GM19023 (cell line): ENCODE measurements around the gene REG3G.

ENCODE experiments used
- ATAC-seq: cut with Tn5 transposase; IDR thresholded peaks from one replicate; pipeline ENCODE4 v1.9.1; 2021; ENCODE audit warnings: mild to moderate bottlenecking, moderate library complexity; ENCODE audit not compliant: unreplicated experiment

The REG3G gene

GRCh38 chr2:79025421-79025820 is at the start of gene REG3G:
Gene REG3G (plus strand): TSS chr2:79025702. CDS start chr2:79026094, 392 bp downstream.
- no peak for ATAC-seq

GRCh38 chr2:78977661-78978145 is 47.8 kb upstream of the REG3G start:
- peak; percentile 96 for ATAC-seq

DNA sequence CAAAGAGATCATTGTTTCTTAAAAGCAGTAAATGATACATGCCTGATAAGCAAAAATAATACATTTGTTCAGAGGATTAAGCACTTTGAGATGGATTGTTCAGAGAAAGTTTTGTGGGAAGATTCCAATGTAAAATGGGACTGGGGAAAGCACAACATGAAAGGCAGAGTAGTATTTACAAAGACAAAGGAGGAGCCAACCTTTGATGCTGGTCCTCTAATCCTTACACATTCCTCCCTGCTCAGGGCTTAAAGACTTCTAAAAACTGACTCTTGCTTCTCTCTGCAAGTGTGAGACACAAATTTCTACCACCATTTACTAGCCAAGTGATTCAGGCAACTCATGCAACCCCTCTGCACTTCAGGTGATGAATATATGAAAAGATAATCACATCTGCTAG is 47.2 kb upstream of the REG3G start:
- no peak for ATAC-seq

DNA sequence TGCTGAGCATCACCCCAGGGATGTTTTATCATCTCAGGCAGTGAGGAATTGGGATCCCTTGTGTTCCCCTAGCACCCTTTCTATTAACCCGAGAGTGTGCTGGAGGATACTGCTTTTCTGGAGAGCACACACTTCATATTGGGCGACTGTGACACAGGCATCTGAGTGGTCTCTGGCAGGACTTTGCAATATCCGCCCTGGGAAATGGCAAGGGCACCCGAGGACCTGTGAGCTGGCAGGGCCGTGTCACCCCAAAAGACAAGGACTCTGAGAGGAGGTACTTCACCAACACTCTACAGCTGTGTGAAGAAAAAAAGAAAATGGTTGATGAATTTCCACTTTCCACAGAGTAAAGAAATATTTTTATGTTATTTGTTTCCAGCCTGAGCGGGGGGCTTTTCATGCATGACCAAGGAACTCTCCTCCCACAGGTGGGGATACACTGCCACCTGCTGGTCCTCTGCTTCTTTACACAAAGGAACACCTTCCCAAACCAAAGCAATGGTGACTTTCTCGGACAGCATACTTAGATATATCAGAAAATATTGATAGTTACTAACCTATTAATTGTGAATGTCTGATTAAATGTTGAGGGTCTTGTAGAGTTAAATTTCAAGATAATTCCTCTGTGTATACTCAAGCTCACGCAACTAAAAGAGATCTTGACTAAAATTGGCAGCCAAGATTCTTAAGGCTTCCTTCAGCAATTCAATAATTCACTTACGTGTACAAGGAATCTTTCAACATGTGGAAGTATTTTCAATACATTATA is 45.9 kb upstream of the REG3G start:
- ATAC-seq, result no peak

GRCh38 chr2:78980152-78980465 is 45.4 kb upstream of the REG3G start:
- ATAC-seq, result no peak

GRCh38 chr2:78980871-78981270 is 44.6 kb upstream of the REG3G start:
- no peak for ATAC-seq

DNA sequence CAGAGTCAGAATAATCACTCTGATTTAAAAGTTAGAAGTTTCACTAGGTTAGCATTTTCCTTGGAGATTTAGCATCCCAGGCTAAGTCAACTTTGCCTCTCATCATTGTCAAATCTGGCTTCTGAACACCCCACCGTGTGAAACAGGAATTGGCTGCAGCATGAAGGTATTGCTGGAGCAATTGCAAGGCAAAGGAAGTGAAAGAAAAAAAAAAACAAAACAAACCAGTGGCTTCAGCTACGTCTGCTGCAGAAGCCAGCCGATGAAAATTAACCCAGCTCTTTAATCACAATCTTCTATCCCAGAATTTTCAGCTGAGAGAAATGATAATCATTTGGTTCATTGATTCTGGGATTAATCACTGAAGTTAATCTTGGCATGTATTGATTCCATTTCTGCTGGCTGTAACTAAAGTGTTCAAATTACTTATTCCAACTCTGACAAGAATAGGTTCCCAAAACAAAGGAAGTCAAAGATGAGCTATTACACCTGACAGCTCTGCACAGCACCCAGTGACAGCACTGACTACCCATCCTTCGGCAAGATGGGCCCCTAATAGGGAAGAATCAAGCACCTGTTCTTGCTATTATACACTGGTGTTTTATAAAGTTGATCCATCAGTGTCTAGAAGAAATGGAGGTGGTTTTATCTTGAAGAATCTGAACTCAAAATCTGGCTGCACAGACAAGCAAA is 42.7 kb upstream of the REG3G start:
- no peak for ATAC-seq

DNA sequence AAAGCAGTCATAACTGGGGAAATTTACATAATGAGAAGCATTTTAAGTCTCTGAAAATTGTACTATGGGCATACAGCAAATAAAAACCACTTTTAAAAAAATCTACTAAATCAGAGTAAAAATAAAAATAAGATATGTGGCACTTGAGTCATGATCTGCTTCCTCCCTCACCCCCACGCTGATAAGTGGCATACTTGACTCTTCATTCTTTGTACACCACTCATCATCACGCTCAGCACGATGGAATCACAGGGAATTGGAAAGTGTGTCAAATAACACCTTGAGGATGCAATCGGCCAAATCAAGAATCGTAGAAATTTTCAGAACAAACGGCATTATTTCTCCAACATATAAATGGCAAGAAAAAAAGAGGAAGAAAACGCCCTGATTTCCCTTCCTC is 41.1 kb upstream of the REG3G start:
- ATAC-seq, result no peak

DNA sequence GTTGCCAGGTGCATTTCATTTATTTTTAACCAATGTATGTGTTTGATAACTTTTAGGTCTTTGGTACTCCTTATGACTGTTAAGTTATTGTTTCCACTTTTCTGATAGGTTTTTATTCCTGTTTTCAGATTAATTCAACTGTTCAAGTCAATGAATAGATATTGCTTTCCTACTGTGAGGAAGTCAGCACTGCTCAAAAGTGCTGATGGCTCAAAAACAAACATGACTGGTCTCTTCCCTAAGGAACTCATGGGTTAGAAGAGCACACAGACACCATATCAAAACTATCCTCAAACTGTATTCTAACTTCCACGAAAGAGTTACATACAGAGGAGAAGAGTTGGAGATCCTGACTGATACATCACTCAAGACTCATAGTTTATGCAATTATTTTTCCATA is 39.9 kb upstream of the REG3G start:
- no peak for ATAC-seq

DNA sequence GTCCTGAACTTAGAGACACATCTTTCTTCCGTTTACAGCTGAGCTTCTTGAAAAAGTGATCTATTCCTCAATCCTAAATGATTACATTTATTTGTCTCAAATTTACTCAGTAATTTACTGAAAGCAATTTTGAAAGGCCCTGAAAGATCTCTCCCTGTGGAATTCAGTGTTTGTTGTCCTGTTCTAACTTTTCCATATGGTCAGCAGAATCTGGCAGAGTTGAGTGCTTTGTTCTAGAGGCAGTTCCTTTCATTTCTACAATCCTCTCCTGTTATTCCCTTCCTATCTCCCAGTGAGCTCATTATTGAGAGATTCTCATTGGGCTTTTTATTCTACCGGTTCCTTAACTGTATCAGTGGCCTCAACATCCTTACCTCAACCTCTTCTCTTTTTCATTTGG is 36.5 kb upstream of the REG3G start:
- no peak for ATAC-seq

GRCh38 chr2:78992451-78992806 is 33.1 kb upstream of the REG3G start:
- no peak for ATAC-seq

- no peak for ATAC-seq
These were observed 32.5 kb upstream of the REG3G start for GRCh38 chr2:78992807-78993517.

GRCh38 chr2:78993518-78994148 is 31.9 kb upstream of the REG3G start:
- no peak for ATAC-seq

DNA sequence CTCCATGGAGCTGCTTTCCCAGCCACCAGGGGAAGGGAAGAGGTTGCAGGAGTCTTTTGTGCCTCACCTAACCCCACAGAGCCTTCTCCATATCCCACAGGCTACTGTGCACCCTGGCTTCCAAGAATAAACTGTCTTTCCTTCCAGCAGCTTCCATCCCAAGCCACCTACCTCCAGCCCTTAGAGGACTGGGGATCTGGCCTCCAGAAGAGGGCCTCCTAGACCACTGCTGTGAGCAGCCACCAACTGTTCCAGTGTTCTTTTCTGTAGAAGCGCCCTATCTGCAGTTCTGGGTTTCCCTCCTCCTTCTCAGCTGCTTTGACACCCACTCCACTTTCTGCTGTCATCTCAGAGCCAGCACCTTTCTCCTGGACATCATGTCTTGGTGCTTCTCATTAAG is 30.7 kb upstream of the REG3G start:
- no peak for ATAC-seq

DNA sequence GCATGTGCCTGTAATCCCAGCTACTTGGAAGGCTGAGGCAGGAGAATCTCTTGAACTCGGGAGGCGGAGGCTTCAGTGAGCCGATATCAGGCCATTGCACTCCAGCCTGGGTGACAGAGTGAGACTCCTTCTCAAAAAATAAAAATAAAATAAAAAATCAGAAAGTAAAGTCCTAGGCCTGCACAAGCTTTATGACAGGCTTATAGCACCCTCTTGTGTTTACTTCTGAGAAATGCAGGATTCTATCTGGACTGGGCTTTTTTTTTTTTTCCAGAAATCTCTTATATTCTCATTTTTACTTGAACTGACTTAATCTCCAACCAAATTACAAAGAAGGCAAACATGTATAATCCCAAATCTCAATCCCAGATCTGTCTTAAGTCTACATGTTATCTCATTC is 26.1 kb upstream of the REG3G start:
- ATAC-seq, result no peak

DNA sequence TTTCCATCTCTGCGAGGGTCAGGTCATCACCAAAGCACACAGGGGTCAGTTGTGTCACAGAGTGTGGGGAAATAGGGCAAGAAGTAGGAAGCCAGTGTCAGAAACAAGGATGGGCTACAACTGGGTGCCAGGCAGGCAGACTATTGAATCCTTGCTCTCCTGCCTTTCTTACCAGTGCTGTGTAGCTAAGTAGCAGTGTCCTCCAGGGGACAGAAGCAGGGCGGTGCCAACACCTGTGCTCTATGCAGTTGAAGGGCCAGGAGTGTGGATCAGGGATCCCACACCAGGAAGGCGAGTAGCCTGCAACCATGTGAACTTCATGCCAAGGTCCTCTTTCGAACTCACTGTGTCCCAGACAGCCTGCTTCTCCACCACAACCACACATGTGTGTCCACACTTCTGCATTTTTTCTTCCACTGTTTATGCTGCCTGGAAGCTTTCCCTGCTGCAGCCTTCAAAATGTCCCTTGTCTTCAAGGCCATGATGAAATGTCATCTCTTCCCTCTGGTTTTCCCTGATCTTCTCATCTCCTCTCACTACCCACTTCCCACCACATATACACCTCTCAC is 25.4 kb upstream of the REG3G start:
- no peak for ATAC-seq

DNA sequence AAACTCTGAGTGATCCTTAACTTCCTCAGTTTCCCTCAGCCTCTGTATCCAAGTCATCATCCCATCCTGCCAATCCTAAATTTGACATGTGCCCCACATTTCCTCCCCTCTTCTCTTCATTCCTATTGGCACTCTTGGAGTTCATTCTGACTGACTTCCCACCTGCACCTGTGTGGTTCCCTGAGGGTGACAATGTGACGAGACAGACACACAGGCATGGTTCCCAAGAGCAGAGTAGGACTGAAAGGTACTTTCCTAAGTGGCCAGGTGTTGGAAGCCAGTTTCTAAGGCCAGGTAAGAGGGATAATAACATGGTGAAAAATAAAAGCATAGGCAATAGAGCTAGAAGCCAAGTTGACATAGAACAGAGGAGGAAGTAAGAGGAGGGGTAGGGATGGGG is 24.2 kb upstream of the REG3G start:
- ATAC-seq, result no peak

DNA sequence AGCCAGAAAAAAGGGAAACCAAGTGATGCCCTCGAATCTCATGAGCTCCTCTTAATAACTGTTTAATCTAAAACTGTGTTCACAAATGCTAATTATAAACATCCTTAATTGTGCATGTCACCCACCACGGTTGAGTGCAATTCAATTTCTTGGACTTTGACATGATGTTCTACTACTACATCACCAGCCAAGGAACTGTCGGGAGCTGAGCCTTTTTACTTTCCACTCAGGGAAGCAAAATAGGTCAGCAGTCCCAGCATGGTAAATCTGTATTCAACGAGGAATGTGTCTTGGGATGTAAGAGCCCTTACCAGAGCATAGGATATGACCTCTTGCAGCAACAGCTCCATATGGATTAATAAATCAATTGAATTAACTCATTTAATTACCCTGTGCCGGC is 20.8 kb upstream of the REG3G start:
- no peak for ATAC-seq

DNA sequence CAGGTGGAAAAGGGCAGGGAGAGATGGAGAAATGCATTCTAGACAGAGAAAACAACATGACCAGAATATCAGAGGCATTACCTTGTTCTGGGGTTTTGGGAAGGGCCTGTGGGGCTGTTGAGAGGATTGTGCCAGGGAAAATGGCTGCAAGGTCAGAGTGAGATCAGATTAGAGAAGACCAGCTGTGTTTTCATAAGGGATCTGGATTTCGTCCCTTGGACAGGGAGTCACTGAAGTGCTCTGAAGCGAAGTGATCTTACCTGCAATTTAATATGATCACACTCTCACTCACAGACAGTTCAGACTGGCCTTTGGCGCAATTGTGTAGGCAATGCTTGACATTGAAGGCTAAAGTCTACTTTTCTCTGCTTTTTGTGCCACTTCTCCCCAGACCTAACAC is 20.3 kb upstream of the REG3G start:
- ATAC-seq, result no peak

DNA sequence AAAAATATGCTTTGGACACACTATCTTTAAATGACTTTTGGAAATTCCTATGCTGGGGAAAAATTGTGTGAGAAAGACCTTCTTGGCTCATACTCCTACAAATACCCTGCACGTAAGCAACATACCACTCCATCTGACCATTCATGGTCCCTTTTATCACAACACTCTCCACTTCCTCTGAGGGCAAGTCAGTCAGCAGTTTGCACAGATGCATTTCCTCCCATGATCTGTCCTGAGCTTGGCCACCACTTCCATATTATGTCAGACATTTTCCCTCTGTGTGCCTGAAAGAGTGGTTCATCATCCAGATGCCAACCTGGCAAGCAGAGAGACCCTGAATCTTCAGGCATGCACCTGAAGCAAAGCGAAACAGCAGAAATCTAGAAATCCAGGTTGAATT is 16.1 kb upstream of the REG3G start:
- ATAC-seq, result no peak

GRCh38 chr2:79011496-79011895 is 14.0 kb upstream of the REG3G start:
- no peak for ATAC-seq
